ENCODE data around the gene AEBP1. TPM values are rescaled to one million over a fixed set of nuclear protein-coding genes. Genes with fewer than 3 reads are reported as not detected.
A peak's percentile ranks its signal among the peaks of the same experiment; 100 is the strongest.

Gene AEBP1
- total RNA-seq, 1 donor from 2014 or later, result 1,349 TPM

DNA sequence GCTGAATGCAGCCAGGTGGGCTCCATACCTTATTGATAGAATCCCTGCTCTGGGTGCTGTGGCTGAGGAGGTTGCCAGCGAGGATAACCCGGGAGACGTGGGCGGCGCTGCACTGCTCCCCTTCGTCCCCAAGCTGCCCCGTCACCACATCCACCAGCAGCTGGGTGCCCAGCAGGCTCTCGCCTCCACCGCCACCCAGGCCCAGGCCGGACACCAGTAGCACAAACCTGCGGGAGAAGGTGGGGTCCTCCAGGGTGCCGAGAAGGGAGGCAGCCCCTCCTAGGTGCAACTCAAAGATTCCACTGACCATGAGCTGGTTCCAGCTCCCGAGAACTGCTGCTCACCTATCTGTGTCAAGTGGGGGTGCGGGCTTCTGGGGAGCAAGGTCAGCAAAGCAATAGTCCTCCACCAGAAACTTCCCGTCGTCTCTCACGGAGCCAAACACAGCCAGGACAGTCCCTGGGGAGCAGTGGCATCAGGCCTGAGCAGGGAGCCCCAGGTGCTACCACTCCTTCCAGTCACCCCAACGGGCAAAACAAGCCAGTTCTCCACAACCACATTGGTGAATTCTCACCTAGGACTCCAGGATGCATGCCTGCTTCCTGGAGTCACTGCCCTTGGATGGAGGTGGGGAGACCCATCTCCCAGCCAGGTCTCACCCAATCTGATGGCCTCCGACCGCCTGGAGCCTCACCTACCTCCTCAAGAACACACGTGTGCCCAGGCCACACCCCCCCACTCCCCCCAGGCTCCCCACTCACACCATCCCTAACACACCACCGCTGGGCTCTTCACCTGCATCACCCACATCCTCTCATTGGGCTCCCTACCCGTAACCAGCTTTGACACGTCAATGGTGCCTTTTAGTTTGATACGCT, 12.9 kb downstream of the AEBP1 start:
- peaks cover 35 to 73% of the 10 kb centered on the region in 2 donors for H3K36me3 ChIP-seq
- no peak for DNase-seq (ENCODE audit: low spot score in 2 of 2)

GRCh38 chr7:44117801-44118429, 13.8 kb downstream of the AEBP1 start:
- TF ChIP-seq, protein P1, sequence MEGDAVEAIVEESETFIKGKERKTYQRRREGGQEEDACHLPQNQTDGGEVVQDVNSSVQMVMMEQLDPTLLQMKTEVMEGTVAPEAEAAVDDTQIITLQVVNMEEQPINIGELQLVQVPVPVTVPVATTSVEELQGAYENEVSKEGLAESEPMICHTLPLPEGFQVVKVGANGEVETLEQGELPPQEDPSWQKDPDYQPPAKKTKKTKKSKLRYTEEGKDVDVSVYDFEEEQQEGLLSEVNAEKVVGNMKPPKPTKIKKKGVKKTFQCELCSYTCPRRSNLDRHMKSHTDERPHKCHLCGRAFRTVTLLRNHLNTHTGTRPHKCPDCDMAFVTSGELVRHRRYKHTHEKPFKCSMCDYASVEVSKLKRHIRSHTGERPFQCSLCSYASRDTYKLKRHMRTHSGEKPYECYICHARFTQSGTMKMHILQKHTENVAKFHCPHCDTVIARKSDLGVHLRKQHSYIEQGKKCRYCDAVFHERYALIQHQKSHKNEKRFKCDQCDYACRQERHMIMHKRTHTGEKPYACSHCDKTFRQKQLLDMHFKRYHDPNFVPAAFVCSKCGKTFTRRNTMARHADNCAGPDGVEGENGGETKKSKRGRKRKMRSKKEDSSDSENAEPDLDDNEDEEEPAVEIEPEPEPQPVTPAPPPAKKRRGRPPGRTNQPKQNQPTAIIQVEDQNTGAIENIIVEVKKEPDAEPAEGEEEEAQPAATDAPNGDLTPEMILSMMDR (IDR thresholded peaks at IDR 0.05), result no peak
- peaks cover 26 to 64% of the 10 kb centered on the region in 2 donors for H3K36me3 ChIP-seq
- no peak overlapping the region for H3K4me3 ChIP-seq
- DNase-seq (ENCODE audit: low spot score in 2 of 2), result no peak
- intact Hi-C loops (cut with DNase I), result no loop called here
- H3K9me3 ChIP-seq, result no peaks in the 10 kb centered on the region
- H3K27me3 ChIP-seq, result no peaks in the 10 kb centered on the region
- no peak overlapping the region for H3K27ac ChIP-seq
- peaks cover 6 to 18% of the 10 kb centered on the region in 2 donors for H3K4me1 ChIP-seq

More for the DNA sequence above, 12.9 kb downstream of the AEBP1 start:
- no peaks in the 10 kb centered on the region for H3K27me3 ChIP-seq
- intact Hi-C loops (cut with DNase I), result no loop called here
- H3K4me3 ChIP-seq, result no peak overlapping the region
- H3K4me1 ChIP-seq, result peaks cover 0 to 13% of the 10 kb centered on the region in 2 donors
- no peak overlapping the region for H3K27ac ChIP-seq
- TF ChIP-seq, protein P1 (IDR thresholded peaks at IDR 0.05), result no peak
- H3K9me3 ChIP-seq, result no peaks in the 10 kb centered on the region

DNA sequence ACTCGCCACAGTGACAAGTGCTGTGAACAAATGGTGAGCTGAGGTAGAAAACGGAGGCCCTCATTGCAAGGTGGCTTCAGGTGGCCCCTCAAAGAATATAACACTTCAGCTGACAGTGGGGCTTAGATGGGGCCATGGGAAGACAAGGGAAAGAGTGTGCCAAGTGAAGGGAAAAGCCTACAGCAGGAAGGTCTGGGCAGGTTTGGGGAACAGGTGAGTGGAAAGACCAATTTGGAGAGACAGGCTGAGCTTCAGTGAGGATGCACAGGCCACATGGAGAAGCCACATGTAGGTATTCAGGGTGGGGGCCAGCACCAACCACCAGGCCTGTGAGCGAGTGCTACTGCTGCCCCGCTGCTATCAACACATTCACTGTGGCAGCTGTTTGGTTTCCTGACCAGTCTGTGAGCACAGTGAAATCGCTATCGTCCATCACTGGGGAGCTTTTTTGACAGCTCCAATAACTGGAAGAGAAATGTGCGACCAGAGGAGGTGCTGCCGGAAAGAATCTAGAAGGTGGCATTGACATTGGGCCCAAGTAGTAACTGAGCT, 15.8 kb downstream of the AEBP1 start:
- H3K36me3 ChIP-seq, result peaks cover 7 to 44% of the 10 kb centered on the region in 2 donors
- TF ChIP-seq, protein P1 (IDR thresholded peaks at IDR 0.05), result no peak
- H3K4me3 ChIP-seq, result no peak overlapping the region
- no peak overlapping the region for H3K27ac ChIP-seq
- H3K27me3 ChIP-seq, result no peaks in the 10 kb centered on the region
- DNase-seq (ENCODE audit: low spot score in 2 of 2), result no peak
- intact Hi-C loops (cut with DNase I), result loop anchor here (5.0 to 10.0 kb wide), 2 partner anchors 82 to 375 kb away; partner anchors contain the start of genes NUDCD3 and YKT6
- H3K4me1 ChIP-seq, result peaks cover 6 to 14% of the 10 kb centered on the region in 2 donors
- no peaks in the 10 kb centered on the region for H3K9me3 ChIP-seq

DNA sequence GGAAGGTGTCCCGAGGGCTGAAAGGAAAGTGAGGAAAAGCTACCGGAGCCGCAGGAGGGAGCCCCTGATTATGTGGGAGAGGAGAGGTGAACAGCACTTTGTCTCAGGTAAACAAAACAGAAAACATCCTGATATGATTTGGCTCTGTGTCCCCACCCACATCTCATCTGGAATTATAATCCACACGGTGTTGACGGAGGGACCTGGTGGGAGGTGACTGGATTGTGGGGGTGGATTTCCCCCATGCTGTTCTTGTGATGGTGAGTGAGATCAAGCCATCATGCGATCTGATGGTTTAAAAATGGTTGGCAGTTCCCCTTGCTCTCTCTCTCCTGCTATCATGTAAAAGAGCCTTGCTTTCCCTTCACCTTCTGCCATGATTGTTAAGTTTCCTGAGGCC, 16.2 kb downstream of the AEBP1 start:
- H3K36me3 ChIP-seq, result peaks cover 6 to 42% of the 10 kb centered on the region in 2 donors
- TF ChIP-seq, protein P1 (IDR thresholded peaks at IDR 0.05), result no peak

GRCh38 chr7:44121761-44122420, 17.7 kb downstream of the AEBP1 start:
- no peak for DNase-seq (ENCODE audit: low spot score in 2 of 2)
- TF ChIP-seq, protein P1 (IDR thresholded peaks at IDR 0.05), result no peak
- H3K4me3 ChIP-seq, result no peak overlapping the region
- no peaks in the 10 kb centered on the region for H3K9me3 ChIP-seq
- intact Hi-C loops (cut with DNase I), result loop anchor here (2.0 to 10.0 kb wide), 3 partner anchors 49 to 373 kb away; partner anchors contain the start of genes NUDCD3 and YKT6
- H3K27me3 ChIP-seq, result no peaks in the 10 kb centered on the region
- peak overlapping the region; percentile 80 to 91 for H3K27ac ChIP-seq
- H3K36me3 ChIP-seq, result peaks cover 0 to 32% of the 10 kb centered on the region in 2 donors
- H3K4me1 ChIP-seq, result peaks cover 6 to 14% of the 10 kb centered on the region in 2 donors

More for the DNA sequence above, 16.2 kb downstream of the AEBP1 start:
- intact Hi-C loops (cut with DNase I), result loop anchor here (5.0 to 10.0 kb wide), 2 partner anchors 82 to 374 kb away; partner anchors contain the start of genes NUDCD3 and YKT6
- H3K4me3 ChIP-seq, result no peak overlapping the region
- no peaks in the 10 kb centered on the region for H3K27me3 ChIP-seq
- H3K9me3 ChIP-seq, result no peaks in the 10 kb centered on the region
- peaks cover 6 to 14% of the 10 kb centered on the region in 2 donors for H3K4me1 ChIP-seq
- DNase-seq (ENCODE audit: low spot score in 2 of 2), result no peak
- no peak overlapping the region for H3K27ac ChIP-seq

All from ascending aorta (tissue), 2 donors.